K562 (cell line): Measurements from ENCODE around the gene MAP3K12. TPM values are rescaled to one million over a fixed set of nuclear protein-coding genes. Genes with fewer than 3 reads are reported as not detected.

ENCODE experiments used
- HOXB6 ChIP-seq: fragments of 250-450 bp; sonication (Bioruptor Pico); IDR thresholded peaks from 2 replicates; pipeline ENCODE4 v1.5.1; 2022; ENCODE audit warnings: mild to moderate bottlenecking, borderline replicate concordance
- NCOA1 ChIP-seq: fragments of 450-650 bp; IDR thresholded peaks from 2 replicates; pipeline ENCODE4 v1.6.1; 2016; ENCODE audit warnings: low read depth
- SMAD4 ChIP-seq: fragments of 250-450 bp; sonication (Bioruptor Pico); conservative IDR thresholded peaks from 2 replicates; pipeline ENCODE4 v1.8.0; 2021; ENCODE audit warnings: inconsistent platforms, mild to moderate bottlenecking, moderate library complexity
- SP1 ChIP-seq: sonication (generic); formaldehyde crosslinking; IDR thresholded peaks from 2 replicates; pipeline ENCODE4 v1.8.1; 2022; ENCODE audit warnings: mild to moderate bottlenecking, missing genetic modification reagents
- XRCC5 ChIP-seq: fragments of 200-400 bp; formaldehyde crosslinking; IDR thresholded peaks from 2 replicates; pipeline ENCODE4 v1.6.1; 2017; ENCODE audit warnings: low read depth, mild to moderate bottlenecking, low read length
- ZBTB1 ChIP-seq: sonication (generic); formaldehyde crosslinking; IDR thresholded peaks from 2 replicates; pipeline ENCODE4 v1.8.1; 2023; ENCODE audit warnings: missing genetic modification reagents, low read depth, mild to moderate bottlenecking, borderline replicate concordance
- ZKSCAN1 ChIP-seq: fragments of 150-350 bp; IDR thresholded peaks from 2 replicates; pipeline ENCODE4 v1.6.1; 2016; ENCODE audit warnings: low read depth, low read length
- ZNF431 ChIP-seq: sonication (generic); formaldehyde crosslinking; IDR thresholded peaks from 2 replicates; pipeline ENCODE4 v1.8.0; 2022; ENCODE audit warnings: mild to moderate bottlenecking, missing genetic modification reagents
- polyA plus RNA-seq, 8 experiments: library from polyadenylated mRNA; depleted of rRNA in 4 of 8; stranded (reverse) in 5 of 8; unstranded in 3 of 8; fragments of >200 nt; fragmentation: Nextera tagmentation in 2 of 8; fragmentation: Illumina TruSeq in 1 of 8; extraction: Ambion mirVana in 2 of 8; extraction: Trizol in 1 of 8; gene quantifications; 2 replicates each; pipeline versions ENCODE4 v1.2.1 to v1.2.3, GENCODE V29; 2011 to 2014; ENCODE audit warnings: inconsistent platforms in 1 of 8, missing spikeins in 1 of 8
- total RNA-seq, 7 experiments: library from RNA; depleted of rRNA in 6 of 7; stranded (reverse); fragments of >200 nt in 6 of 7; fragmentation: Illumina TruSeq in 2 of 7; extraction: Trizol in 2 of 7; gene quantifications; 2 replicates each; pipeline versions ENCODE4 v1.2.1 to v1.2.3, GENCODE V29; 2011 to 2021; ENCODE audit warnings: low replicate concordance in 1 of 7
- TF ChIP-seq, protein P1 (sequence below): fragments of 450-650 bp; IDR thresholded peaks from 2 replicates; pipeline ENCODE4 v1.6.1; 2017; ENCODE audit warnings: antibody characterized with exemption, mild to moderate bottlenecking
- TF ChIP-seq, protein P2 (sequence below): fragments of 150-350 bp; conservative IDR thresholded peaks from 2 replicates; pipeline ENCODE4 v1.6.1; 2014; ENCODE audit warnings: low read length
- TF ChIP-seq, protein P3 (sequence below): IDR thresholded peaks from 2 replicates; pipeline ENCODE4 v1.6.1; 2012; ENCODE audit warnings: low read depth, low read length, improper control_type of control experiment, borderline replicate concordance

MAP3K12 gene
- total and polyA plus RNA-seq, 9 of the 15 experiments (the other 6 are each of a cell fraction or from before 2014, with no cell fraction given) = 0.10 to 2.4 (median 1.6) TPM

DNA sequence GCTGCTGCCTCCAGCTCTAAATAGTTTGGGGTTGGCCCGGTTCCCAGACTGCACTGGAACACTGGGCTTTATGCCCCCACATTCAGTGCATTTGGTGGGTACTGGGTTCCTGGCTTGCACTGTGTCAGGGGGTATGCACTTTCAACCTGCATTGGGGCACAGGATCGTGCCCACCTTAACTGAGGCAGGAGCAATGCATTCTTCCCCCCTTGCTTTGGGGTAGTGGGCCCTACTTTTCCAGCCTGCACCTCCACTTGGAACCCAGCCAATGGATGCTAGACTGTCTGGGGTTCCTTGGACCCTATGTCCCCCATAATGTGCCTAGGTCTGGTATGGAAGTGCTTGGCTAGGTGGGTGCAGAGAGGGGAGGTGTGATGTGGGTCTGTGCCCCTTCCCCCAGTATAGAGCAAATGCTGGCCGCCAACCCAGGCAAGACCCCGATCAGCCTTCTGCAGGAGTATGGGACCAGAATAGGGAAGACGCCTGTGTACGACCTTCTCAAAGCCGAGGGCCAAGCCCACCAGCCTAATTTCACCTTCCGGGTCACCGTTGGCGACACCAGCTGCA, 2.4 kb upstream of the MAP3K12 start (continued):
- TF ChIP-seq, protein P1, sequence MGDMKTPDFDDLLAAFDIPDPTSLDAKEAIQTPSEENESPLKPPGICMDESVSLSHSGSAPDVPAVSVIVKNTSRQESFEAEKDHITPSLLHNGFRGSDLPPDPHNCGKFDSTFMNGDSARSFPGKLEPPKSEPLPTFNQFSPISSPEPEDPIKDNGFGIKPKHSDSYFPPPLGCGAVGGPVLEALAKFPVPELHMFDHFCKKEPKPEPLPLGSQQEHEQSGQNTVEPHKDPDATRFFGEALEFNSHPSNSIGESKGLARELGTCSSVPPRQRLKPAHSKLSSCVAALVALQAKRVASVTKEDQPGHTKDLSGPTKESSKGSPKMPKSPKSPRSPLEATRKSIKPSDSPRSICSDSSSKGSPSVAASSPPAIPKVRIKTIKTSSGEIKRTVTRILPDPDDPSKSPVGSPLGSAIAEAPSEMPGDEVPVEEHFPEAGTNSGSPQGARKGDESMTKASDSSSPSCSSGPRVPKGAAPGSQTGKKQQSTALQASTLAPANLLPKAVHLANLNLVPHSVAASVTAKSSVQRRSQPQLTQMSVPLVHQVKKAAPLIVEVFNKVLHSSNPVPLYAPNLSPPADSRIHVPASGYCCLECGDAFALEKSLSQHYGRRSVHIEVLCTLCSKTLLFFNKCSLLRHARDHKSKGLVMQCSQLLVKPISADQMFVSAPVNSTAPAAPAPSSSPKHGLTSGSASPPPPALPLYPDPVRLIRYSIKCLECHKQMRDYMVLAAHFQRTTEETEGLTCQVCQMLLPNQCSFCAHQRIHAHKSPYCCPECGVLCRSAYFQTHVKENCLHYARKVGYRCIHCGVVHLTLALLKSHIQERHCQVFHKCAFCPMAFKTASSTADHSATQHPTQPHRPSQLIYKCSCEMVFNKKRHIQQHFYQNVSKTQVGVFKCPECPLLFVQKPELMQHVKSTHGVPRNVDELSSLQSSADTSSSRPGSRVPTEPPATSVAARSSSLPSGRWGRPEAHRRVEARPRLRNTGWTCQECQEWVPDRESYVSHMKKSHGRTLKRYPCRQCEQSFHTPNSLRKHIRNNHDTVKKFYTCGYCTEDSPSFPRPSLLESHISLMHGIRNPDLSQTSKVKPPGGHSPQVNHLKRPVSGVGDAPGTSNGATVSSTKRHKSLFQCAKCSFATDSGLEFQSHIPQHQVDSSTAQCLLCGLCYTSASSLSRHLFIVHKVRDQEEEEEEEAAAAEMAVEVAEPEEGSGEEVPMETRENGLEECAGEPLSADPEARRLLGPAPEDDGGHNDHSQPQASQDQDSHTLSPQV = peak; percentile 69; the same call in 1 of the 2 replicates
- TF ChIP-seq XRCC5 = peak; percentile 2; the same call in 1 of the 2 replicates
- TF ChIP-seq, protein P2, sequence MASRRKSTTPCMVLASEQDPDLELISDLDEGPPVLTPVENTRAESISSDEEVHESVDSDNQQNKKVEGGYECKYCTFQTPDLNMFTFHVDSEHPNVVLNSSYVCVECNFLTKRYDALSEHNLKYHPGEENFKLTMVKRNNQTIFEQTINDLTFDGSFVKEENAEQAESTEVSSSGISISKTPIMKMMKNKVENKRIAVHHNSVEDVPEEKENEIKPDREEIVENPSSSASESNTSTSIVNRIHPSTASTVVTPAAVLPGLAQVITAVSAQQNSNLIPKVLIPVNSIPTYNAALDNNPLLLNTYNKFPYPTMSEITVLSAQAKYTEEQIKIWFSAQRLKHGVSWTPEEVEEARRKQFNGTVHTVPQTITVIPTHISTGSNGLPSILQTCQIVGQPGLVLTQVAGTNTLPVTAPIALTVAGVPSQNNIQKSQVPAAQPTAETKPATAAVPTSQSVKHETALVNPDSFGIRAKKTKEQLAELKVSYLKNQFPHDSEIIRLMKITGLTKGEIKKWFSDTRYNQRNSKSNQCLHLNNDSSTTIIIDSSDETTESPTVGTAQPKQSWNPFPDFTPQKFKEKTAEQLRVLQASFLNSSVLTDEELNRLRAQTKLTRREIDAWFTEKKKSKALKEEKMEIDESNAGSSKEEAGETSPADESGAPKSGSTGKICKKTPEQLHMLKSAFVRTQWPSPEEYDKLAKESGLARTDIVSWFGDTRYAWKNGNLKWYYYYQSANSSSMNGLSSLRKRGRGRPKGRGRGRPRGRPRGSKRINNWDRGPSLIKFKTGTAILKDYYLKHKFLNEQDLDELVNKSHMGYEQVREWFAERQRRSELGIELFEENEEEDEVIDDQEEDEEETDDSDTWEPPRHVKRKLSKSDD = 0 out of 2 replicates have a peak, but pooled peaks have one; percentile 53
- TF ChIP-seq, protein P3, sequence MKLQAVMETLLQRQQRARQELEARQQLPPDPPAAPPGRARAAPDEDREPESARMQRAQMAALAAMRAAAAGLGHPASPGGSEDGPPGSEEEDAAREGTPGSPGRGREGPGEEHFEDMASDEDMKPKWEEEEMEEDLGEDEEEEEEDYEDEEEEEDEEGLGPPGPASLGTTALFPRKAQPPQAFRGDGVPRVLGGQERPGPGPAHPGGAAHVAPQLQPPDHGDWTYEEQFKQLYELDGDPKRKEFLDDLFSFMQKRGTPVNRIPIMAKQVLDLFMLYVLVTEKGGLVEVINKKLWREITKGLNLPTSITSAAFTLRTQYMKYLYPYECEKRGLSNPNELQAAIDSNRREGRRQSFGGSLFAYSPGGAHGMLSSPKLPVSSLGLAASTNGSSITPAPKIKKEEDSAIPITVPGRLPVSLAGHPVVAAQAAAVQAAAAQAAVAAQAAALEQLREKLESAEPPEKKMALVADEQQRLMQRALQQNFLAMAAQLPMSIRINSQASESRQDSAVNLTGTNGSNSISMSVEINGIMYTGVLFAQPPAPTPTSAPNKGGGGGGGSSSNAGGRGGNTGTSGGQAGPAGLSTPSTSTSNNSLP = no peak
- TF ChIP-seq SP1 (CRISPR knock-in tag) = no peak
- no peak for TF ChIP-seq NCOA1
- TF ChIP-seq SMAD4 = 0 out of 2 replicates have a peak, but pooled peaks have one; percentile 7
- no peak for TF ChIP-seq ZNF431 (CRISPR knock-in tag)
- TF ChIP-seq ZKSCAN1 = 0 out of 2 replicates have a peak, but pooled peaks have one; percentile 1
- TF ChIP-seq HOXB6 (CRISPR knock-in tag) = no peak
- TF ChIP-seq ZBTB1 (CRISPR knock-in tag) = 0 out of 2 replicates have a peak, but pooled peaks have one; percentile 27
